Measurements from ENCODE around the gene CCNC. TPM values are rescaled to one million over a fixed set of nuclear protein-coding genes. Genes with fewer than 3 reads are reported as not detected.

The CCNC gene
- total RNA-seq, 1 donor from 2014 or later, result 49.5 TPM

GRCh38 chr6:99553888-99554287, 14.6 kb downstream of the CCNC start:
- intact Hi-C loops (cut with micrococcal nuclease), result no loop called here

- intact Hi-C loops (cut with micrococcal nuclease), result no loop called here
These were observed 18.3 kb downstream of the CCNC start for GRCh38 chr6:99550046-99550748.

- intact Hi-C loops (cut with micrococcal nuclease), result no loop called here
These were observed 19.8 kb downstream of the CCNC start for GRCh38 chr6:99548706-99549105.

- intact Hi-C loops (cut with micrococcal nuclease), result no loop called here
These were observed 20.9 kb downstream of the CCNC start for GRCh38 chr6:99547526-99547925.

- intact Hi-C loops (cut with micrococcal nuclease), result no loop called here
These were observed 23.0 kb downstream of the CCNC start for GRCh38 chr6:99545442-99545841.

- intact Hi-C loops (cut with micrococcal nuclease), result no loop called here
These were observed 24.5 kb downstream of the CCNC start for GRCh38 chr6:99543968-99544367.

- intact Hi-C loops (cut with micrococcal nuclease), result no loop called here
These were observed 37.8 kb downstream of the CCNC start for GRCh38 chr6:99530627-99531026.

GRCh38 chr6:99522531-99522930, 45.9 kb downstream of the CCNC start:
- intact Hi-C loops (cut with micrococcal nuclease), result loop anchor here (5.0 kb wide), 2 partner anchors 190 to 575 kb away; partner anchors contain the start of gene FBXL4

GRCh38 chr6:99521633-99522151, 46.8 kb downstream of the CCNC start:
- intact Hi-C loops (cut with micrococcal nuclease), result loop anchor here (1.0 to 5.0 kb wide), 8 partner anchors 41 to 574 kb away; partner anchors contain the start of genes CCNC, FBXL4 and PNISR

GRCh38 chr6:99520855-99521632, 47.4 kb downstream of the CCNC start:
- intact Hi-C loops (cut with micrococcal nuclease), result loop anchor here (1.0 to 5.0 kb wide), 9 partner anchors 40 to 574 kb away; partner anchors contain the start of genes CCNC, FBXL4 and PNISR

- intact Hi-C loops (cut with micrococcal nuclease), result no loop called here
These were observed 49.0 kb downstream of the CCNC start for GRCh38 chr6:99519446-99519845.

- intact Hi-C loops (cut with micrococcal nuclease), result loop anchor here (2.0 kb wide), 1 partner anchor 79 kb away; no protein-coding TSS in a partner anchor
These were observed 54.4 kb downstream of the CCNC start for GRCh38 chr6:99514089-99514488.

- intact Hi-C loops (cut with micrococcal nuclease), result no loop called here
These were observed 56.4 kb downstream of the CCNC start for GRCh38 chr6:99512033-99512432.

GRCh38 chr6:99507648-99508047, 60.8 kb downstream of the CCNC start:
- intact Hi-C loops (cut with micrococcal nuclease), result no loop called here

GRCh38 chr6:99501762-99502161, 66.7 kb downstream of the CCNC start:
- intact Hi-C loops (cut with micrococcal nuclease), result no loop called here

- intact Hi-C loops (cut with micrococcal nuclease), result no loop called here
These were observed 70.0 kb downstream of the CCNC start for GRCh38 chr6:99498421-99498820.

GRCh38 chr6:99495466-99495865, 73.0 kb downstream of the CCNC start:
- intact Hi-C loops (cut with micrococcal nuclease), result no loop called here

Other genes starting within 250 kb of the CCNC start
- 0.37 TPM in 1 of 2 replicates, not detected in the other for gene FAXC, start 219.0 kb downstream of the CCNC start, total RNA-seq
- 7.0 and 7.4 TPM in 2 replicates for gene COQ3, start 174.5 kb downstream of the CCNC start, total RNA-seq
- gene PNISR, start 143.4 kb downstream of the CCNC start, total RNA-seq, result 128 and 135 TPM in 2 replicates
- gene USP45, start 53.2 kb downstream of the CCNC start, total RNA-seq, result 9.8 and 10.1 TPM in 2 replicates
- not detected in 2 replicates for gene PRDM13, start 38.2 kb upstream of the CCNC start, total RNA-seq

Measured in T-helper 1 cell treated with Interleukin-12 subunit alpha and Interleukin-12 subunit beta and Interleukin-4 antibody, amounts not matched to agents 30 ng/mL and 1 ng/mL, for 36 hours (primary cell).